ENCODE results near the gene TPSAB1. TPM values are rescaled to one million over a fixed set of nuclear protein-coding genes. Genes with fewer than 3 reads are reported as not detected.

The TPSAB1 gene
- total RNA-seq, 1 experiment from 2014 or later, result not detected

DNA sequence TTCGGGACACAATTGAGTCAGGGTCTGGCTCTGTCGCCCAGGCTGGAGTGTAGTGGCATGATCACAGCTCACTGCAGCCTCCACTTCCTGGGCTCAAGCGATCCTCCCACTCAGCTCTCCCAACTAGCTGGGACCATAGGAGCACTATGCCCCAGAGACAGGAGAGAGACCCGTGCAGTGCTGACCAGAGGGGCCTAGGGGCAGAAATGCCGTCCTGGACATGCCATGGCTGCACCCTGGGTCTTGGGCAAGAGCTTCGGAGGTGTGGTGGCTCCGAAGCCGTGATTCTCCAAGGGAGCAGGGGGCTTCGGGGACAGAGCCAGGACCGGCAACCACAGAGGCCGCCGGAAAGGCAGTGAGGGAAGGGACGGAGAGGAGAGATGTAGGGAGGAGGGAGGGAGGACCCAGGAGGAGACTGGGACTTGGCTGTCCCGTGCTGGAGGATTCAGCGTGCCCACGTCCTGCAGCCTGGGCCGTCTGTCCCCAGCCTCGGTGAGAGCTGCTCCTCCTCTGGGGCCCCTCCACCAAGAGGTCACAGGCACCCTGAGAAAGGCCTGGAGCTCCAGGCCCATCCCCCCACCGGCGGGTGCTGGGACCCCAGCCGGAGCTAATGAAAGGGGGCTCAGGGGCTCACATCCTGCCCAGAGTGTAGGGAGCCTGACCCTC lies 37.2 kb downstream of the TPSAB1 start:
- no peaks in the 10 kb centered on the region for H4K20me1 ChIP-seq (ENCODE audit: insufficient read depth)
- BruUV-seq (replicated peaks), result no TSS peak
- H3K4me3 ChIP-seq, result no peak overlapping the region
- H3K4me2 ChIP-seq, result no peak overlapping the region
- ChIA-PET POLR2A (ENCODE audit: unreplicated experiment) (no interaction called here), CTCF (no interaction called here)
- no peak for DNase-seq
- intact Hi-C loops (cut with micrococcal nuclease; ENCODE audit: unreplicated experiment), result no loop called here
- H3K79me2 ChIP-seq (ENCODE audit: low read depth), result no peaks in the 10 kb centered on the region
- H3K27ac ChIP-seq, result no peak overlapping the region
- H3F3A ChIP-seq (ENCODE audit: insufficient read depth, low read depth), result no peaks in the 10 kb centered on the region; the same call in 1 of the 2 replicates
- no peaks in the 10 kb centered on the region for H3K4me1 ChIP-seq (replicated peaks; ENCODE audit: insufficient read depth)
- H3K27me3 ChIP-seq (ENCODE audit: insufficient read depth, low read depth), result peaks cover 53% of the 10 kb centered on the region
- TF ChIP-seq, protein P1, sequence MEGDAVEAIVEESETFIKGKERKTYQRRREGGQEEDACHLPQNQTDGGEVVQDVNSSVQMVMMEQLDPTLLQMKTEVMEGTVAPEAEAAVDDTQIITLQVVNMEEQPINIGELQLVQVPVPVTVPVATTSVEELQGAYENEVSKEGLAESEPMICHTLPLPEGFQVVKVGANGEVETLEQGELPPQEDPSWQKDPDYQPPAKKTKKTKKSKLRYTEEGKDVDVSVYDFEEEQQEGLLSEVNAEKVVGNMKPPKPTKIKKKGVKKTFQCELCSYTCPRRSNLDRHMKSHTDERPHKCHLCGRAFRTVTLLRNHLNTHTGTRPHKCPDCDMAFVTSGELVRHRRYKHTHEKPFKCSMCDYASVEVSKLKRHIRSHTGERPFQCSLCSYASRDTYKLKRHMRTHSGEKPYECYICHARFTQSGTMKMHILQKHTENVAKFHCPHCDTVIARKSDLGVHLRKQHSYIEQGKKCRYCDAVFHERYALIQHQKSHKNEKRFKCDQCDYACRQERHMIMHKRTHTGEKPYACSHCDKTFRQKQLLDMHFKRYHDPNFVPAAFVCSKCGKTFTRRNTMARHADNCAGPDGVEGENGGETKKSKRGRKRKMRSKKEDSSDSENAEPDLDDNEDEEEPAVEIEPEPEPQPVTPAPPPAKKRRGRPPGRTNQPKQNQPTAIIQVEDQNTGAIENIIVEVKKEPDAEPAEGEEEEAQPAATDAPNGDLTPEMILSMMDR (conservative IDR thresholded peaks at IDR 0.05), result no peak
- no peak for TF ChIP-seq EZH2 (IDR thresholded peaks at IDR 0.05; ENCODE audit: low read depth)
- no peak overlapping the region for H2AFZ ChIP-seq
- no peaks in the 10 kb centered on the region for H3K9me2 ChIP-seq (ENCODE audit: insufficient read depth)
- H3K36me3 ChIP-seq (ENCODE audit: low read depth), result no peaks in the 10 kb centered on the region
- H3K9me3 ChIP-seq (ENCODE audit: insufficient read depth, low read depth), result no peaks in the 10 kb centered on the region

DNA sequence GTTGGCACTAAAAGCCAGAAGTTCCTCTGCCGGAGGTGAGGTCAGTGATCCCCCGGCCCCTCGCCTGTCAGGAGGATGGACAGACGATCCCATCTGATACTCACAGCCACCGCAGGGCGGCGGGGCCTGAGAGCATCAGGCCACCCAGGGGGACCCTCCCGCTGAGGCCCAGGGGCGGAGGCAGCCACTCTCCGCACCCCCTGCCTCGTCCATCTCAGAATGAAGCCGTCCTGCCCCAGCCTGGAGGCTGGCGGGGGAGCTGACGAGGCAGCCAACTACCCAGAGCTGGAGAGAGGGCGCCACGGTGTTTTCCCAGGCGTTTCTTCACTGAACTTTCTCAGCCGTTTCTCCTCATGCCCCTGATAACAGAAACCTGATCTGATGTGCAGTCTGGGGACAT lies 38.0 kb downstream of the TPSAB1 start:
- Histone ChIP-seq H3K4me1 (replicated peaks; ENCODE audit: insufficient read depth) (no peaks in the 10 kb centered on the region), H3K9me2 (ENCODE audit: insufficient read depth) (no peaks in the 10 kb centered on the region), H3K9me3 (ENCODE audit: insufficient read depth, low read depth) (no peaks in the 10 kb centered on the region), H4K20me1 (ENCODE audit: insufficient read depth) (no peaks in the 10 kb centered on the region), H3K4me3 (no peak overlapping the region), H2AFZ (no peak overlapping the region), H3K36me3 (ENCODE audit: low read depth) (no peaks in the 10 kb centered on the region), H3F3A (ENCODE audit: insufficient read depth, low read depth) (no peaks in the 10 kb centered on the region; the same call in 1 of the 2 replicates), H3K27ac (no peak overlapping the region), H3K4me2 (no peak overlapping the region), H3K27me3 (ENCODE audit: insufficient read depth, low read depth) (peaks cover 50% of the 10 kb centered on the region), H3K79me2 (ENCODE audit: low read depth) (no peaks in the 10 kb centered on the region)
- no TSS peak for BruUV-seq (replicated peaks)
- no peak for DNase-seq
- CTCF ChIA-PET, result no interaction called here
- POLR2A ChIA-PET (ENCODE audit: unreplicated experiment), result no interaction called here
- no peak for TF ChIP-seq EZH2 (IDR thresholded peaks at IDR 0.05; ENCODE audit: low read depth)
- TF ChIP-seq, protein P1 (conservative IDR thresholded peaks at IDR 0.05), result no peak
- intact Hi-C loops (cut with micrococcal nuclease; ENCODE audit: unreplicated experiment), result no loop called here

DNA sequence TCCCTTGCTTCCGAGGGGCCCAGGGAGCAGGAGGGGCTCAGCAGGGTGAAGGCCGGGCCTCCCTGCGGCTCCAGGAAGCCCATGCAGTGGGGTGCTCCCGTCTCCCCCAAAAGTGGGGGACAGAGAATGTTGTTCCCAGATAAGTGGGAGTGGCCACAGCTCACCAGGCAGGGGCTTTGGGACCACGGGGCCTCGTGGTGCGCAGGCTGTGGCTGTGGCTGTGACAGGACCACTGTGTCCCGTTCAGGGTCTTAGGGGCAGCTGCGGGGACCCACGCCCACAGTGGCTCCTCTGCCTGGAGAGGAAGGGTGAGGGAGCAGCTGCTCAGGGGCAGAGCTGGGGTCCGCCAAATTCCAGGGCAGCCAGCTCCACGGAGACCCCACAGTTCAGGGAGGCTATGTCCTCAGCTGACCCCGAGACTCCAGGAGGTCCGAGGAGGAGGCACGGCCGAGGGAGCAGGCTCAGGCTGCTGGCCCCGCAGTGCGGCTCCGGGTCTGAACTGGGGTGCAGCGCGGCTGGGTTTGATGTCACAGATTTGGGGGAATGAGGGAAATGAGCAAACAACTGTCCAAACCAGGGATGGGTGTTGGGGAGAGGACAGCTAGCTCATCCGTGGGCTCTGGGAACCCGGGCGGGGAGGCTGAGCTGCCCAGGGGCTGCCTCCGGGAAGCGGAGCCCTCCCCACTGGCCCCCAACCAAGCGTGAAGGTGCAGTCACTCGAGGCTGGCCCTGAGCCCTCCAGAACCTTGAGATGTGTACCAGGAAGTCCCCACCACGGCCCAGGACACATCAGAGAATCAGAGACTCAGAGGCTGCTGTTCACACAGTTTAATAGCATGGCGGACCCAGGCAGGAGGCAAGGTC lies 38.8 kb downstream of the TPSAB1 start:
- H3K27ac ChIP-seq, result no peak overlapping the region
- ChIA-PET CTCF (no interaction called here), POLR2A (ENCODE audit: unreplicated experiment) (interaction anchor here (0.5 to 0.6 kb wide), 2 partner anchors 52 to 566 kb away, joined by 3 read pairs; no protein-coding TSS in a partner anchor)
- H3K4me3 ChIP-seq, result no peak overlapping the region
- H3F3A ChIP-seq (ENCODE audit: insufficient read depth, low read depth), result no peaks in the 10 kb centered on the region; the same call in 1 of the 2 replicates
- H3K4me1 ChIP-seq (replicated peaks; ENCODE audit: insufficient read depth), result no peaks in the 10 kb centered on the region
- no peaks in the 10 kb centered on the region for H3K36me3 ChIP-seq (ENCODE audit: low read depth)
- no TSS peak for BruUV-seq (replicated peaks)
- no peaks in the 10 kb centered on the region for H3K79me2 ChIP-seq (ENCODE audit: low read depth)
- no peaks in the 10 kb centered on the region for H3K9me2 ChIP-seq (ENCODE audit: insufficient read depth)
- DNase-seq, result no peak
- TF ChIP-seq EZH2 (IDR thresholded peaks at IDR 0.05; ENCODE audit: low read depth), result no peak
- TF ChIP-seq, protein P1 (conservative IDR thresholded peaks at IDR 0.05), result no peak
- H3K4me2 ChIP-seq, result no peak overlapping the region
- H3K9me3 ChIP-seq (ENCODE audit: insufficient read depth, low read depth), result no peaks in the 10 kb centered on the region
- intact Hi-C loops (cut with micrococcal nuclease; ENCODE audit: unreplicated experiment), result no loop called here
- H3K27me3 ChIP-seq (ENCODE audit: insufficient read depth, low read depth), result peaks cover 54% of the 10 kb centered on the region
- no peaks in the 10 kb centered on the region for H4K20me1 ChIP-seq (ENCODE audit: insufficient read depth)
- H2AFZ ChIP-seq, result no peak overlapping the region

All from PC-9 (cell line).